GM11168 (cell line): ENCODE data around the gene CREG2.

Source experiments
- in situ Hi-C: fragments of 300-500 bp; cut with MboI; formaldehyde crosslinking; loops from one replicate; pipeline ENCODE4 v1.12.0; 2022; ENCODE audit warnings: low sequenced_read_pairs; ENCODE audit not compliant: unreplicated experiment

The CREG2 gene

DNA sequence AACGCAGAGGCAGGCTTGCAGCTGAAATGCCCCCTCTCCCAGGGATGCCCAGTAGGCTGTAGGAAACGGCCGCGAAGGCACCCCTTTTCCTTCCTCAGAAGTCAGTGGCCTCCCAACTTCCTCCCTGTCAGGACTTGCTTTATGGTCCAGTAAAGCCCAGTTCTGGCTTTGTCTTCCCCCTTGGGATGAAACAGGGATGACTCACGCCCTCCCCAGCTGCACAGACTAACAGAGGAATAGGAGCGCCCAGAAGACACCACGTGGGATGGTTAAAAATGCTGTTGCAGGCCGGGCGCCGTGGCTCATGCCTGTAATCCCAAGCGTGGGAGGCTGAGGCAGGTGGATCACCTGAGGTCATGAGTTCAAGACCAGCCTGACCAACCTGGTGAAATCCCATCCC, 6.9 kb downstream of the CREG2 start:
- in situ Hi-C loops = no loop called here

DNA sequence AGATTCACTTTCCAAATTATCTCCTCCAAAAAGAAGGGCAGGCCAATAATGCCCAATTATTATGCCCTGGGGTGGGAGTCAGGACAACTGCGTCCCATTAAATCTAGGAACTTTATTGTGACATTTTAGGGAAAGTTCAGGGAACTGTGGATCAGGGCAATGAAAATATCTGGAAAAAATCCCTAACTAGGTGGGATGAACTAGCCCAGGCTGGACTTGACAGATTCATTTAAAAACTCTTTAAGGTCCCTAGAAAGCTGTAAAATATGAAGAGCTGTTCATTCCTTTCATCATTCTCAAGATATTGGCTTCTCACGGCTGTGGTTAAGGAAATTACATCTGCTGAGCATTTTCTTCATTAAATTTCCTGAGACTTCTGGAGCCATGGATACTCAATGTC, 8.2 kb downstream of the CREG2 start:
- in situ Hi-C loops = no loop called here

DNA sequence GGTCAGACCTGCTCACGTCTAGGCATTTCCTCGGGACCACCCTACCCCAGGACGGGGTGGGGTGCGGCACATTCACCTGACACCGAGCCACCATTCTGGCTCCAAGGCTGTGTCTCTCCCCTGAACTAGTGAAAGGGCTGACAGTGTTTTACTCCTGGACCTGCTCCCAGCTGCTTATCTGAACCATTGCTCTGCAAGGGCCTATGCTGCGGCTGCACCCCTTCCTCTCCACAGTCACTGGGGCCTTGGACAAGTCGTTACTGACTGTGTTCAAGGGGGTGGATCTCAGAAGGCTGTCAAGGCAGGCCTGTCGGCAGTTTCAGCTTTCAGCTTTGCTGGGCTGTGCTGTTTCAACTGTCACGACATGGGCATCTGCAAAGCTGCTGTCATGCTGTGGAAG, 11.7 kb downstream of the CREG2 start:
- in situ Hi-C loops = no loop called here

DNA sequence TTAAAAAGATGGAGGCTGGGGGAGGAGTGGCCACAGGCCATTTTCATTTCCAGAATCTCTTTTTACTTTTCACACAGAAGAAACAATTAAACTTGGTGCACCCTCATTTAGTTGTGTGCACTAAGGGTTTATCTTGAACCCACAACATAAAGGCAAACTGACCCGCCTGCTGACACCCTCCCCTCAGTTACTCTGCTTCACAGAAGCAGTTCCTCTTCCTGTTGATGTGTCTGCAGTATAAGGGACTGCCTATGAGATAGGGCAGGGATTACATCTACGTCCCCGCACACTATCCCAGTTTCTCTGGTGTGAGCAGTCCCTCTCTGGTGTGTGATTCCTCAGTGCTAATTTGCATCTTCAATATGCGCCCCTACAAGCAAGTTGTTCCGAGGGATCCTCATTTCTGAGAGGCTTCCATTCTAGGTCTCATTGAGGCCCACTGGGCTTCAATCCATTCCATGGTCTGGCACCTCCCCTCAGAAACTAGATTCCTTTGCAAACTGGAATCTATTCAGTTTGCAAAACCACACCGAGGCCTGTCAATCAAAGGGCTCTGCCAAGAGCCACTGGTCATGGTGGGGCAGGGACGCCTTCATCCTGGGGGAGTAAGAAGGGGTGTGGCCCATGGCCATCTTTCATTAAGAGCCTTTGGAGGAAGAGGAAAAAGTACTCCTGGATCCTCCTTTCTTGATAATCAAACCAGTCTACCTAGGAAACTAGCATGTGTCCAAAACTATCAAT, 12.3 kb downstream of the CREG2 start:
- in situ Hi-C loops = no loop called here

DNA sequence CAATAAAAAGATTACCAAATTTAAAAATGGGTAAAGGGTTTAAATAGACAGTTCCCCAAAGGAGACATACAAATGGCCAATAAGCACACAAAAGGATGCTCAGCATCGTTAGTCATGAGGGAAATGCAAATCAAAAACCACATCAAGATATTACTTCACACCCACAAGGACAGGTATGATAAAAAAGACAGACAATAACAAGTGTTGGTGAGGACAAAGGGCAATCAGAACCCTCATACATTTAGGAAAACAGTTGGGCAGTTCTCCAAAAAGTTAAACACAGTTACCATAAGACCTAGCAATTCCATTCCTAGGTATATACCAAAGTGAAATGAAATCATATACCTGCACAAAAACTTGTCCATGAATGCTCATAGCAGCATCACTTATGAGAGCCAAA, 14.5 kb downstream of the CREG2 start:
- in situ Hi-C loops = no loop called here

DNA sequence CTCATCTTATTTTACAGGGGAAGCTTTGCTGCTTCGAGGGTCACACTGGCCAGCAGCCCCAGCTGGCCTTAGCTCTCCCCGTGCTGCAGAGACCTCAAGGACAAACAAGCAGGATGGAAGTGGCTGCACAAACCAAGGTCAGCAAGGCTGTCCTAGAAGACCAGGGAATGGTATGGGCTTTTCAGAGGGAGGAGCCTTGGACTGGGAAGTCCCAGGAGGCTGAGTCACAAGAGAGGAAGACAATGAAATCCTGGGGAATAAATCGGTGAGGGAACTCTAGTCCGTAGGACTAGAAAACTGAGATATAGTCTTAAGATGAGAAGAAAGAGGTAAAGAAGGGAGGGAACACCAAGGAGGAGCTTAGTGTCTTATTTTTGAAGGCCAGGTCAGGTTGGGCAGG, 15.7 kb downstream of the CREG2 start:
- in situ Hi-C loops = no loop called here

DNA sequence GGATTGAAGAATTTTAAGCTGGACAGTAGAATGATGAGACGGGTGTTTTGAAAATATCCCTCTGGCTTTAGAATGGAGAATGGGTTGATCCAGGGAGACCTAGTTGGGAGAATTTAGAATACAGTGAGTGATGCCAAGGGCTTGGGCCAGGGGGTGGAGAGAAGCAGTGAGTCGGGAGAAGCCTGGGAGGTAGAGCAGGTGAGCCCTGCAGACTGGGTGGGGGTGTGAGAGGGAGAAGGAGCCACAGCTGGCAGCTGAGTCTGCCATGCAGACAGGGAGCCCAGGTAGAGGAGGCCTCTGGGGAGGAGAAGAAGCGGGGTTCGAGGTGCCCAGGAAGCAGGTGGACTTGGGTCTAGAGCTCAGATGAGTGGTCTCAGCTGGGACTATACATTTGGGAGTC, 18.2 kb downstream of the CREG2 start:
- in situ Hi-C loops = no loop called here

DNA sequence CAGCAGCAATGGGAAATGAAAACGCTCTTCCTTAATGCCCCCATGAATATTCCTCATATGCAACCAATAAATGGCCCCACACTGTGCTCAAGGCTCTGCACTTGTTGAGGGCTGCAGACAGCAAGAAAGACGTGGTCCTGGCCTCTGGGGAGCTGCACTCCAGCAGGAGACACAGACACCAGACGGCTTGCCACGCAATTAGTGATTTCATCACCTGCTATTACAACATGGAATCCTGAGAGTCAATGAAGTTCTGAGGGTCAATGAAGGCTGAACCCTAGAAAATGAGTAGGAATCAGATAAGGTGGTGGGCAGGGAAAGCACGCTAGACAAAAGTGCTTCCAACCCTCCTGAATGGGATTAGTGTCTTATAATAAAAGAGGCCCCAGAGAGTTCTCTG, 18.9 kb downstream of the CREG2 start:
- in situ Hi-C loops = no loop called here

DNA sequence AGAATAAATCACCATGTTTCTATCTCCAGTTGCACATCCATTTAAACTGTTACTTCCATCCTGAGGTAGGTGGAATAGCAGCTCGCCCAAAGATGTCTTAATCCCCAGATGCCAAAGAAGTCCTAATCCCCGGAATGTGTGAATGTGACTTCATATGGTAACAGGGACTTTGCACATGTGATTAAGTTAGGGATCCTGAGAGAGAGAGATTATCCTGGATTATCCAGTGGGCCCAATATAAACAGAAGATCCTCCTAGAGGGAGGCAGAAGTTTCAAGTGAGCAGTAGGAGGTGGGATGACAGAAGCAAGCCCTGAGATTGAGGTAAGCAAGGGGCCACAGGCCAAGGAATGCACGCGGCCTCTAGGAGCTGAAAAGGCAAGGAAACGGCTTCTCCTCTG, 19.8 kb downstream of the CREG2 start:
- in situ Hi-C loops = no loop called here

DNA sequence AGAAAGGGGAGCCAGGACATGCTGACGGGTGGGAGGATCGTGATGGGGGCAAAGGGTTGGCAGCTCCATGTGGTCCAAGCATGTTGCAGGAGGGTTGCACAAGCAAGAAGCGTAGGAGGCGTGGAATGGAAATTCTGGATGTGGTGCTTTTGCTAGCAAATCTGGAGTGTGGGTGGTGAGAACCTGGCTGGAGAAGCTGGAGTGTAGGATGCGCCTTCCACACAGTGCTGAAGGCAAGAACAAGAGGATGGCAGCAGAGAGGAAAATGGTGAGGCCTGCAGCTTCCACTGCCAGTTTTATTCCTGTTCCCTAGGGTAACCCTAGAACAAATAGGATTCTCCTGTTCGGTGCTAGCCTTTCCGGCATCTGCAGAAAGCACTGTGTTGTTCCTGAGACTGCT, 22.4 kb downstream of the CREG2 start:
- in situ Hi-C loops = no loop called here

DNA sequence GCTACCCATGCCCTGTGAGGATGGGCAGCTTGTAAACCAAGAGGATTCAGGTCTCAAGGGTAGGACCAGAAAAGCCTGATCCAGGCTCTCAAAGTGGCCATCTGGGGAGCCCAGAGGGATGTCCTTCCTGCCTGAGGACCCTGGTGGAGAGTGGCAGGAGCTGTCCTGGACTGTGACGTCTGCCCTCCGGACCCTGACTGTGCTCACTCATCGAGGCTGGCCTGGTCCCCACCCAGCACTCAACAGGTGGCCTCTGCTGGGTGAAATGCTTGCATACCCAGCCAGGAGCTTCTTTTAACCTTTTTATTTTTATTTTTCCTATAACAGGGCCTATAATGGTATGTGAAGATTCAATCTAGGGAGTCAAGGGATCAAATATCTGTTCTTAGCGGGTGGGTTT, 24.5 kb downstream of the CREG2 start:
- in situ Hi-C loops = no loop called here

DNA sequence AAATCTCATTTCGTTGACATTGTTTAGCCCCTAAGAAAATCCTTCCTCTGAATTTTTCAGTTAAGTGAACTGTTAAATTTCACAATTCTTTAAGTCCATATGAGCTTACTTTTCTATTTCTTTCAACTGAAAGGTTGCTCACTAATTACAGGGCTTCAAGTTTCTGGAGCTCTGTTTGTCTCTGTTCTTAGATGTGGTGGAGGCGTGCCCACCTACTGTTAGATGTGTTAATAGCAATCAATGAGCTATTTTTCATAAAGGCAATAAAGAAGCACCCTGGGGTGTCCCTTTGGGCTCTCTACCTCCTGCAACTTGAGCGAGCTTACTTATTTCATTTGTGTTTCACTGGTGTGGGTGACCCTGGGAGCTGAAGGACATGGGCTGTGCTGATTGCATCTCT, 25.0 kb downstream of the CREG2 start:
- in situ Hi-C loops = no loop called here

DNA sequence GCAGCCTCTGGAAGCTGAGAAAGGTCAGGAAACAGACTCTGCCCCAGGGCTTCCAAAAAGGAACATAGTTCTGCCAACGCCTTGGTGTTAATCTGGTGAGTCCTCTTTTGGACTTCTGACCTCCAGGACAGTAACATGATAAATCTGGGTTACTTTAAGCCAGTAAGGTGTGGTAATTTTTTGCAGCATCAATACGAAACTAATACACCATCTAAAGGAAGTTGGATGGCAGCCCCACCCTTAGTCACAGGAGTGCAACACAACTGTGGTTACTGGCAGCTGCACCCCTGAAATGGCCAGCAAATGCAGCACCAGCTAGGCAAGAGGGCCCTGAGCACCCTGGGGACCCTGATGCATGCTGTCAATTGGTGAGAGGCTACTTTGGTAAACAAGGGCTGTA, 25.8 kb downstream of the CREG2 start:
- in situ Hi-C loops = no loop called here

DNA sequence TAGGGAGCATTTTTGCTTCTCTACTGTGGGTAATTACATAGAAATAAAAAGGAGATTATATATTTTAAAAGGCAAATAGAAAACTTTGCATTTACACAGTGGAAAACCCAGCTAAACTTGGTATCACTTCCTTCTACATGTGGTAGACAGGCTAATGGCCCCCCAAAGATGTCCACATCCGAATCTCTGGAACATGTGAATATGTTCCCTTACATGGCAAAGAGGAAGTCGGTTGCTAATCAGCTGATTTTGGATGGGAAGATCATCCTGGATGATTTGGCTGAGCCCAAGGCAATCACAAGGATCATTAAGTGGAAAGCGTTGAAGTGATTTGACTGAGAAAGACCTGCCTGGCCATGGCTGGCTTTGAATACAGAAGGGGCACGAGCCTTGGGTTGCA, 26.2 kb downstream of the CREG2 start:
- in situ Hi-C loops = no loop called here

DNA sequence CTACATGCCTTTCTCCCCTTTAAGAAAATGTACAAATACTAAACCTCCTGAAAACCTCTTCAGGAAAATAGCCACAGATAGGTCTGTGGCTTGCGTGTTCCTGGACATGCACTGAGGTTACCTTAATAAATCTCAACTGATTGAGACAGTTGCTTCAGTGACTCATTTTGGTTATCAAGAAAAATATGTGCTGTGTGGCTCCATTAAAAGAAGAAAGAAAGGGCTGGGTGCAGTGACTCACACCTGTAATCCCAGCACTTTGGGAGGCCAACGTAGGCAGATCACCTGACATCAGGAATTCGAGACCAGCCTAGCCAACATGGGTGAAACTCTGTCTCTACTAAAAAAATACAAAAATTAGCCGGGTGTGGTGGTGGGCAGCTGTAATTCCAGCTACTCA, 27.1 kb downstream of the CREG2 start:
- in situ Hi-C loops = no loop called here

DNA sequence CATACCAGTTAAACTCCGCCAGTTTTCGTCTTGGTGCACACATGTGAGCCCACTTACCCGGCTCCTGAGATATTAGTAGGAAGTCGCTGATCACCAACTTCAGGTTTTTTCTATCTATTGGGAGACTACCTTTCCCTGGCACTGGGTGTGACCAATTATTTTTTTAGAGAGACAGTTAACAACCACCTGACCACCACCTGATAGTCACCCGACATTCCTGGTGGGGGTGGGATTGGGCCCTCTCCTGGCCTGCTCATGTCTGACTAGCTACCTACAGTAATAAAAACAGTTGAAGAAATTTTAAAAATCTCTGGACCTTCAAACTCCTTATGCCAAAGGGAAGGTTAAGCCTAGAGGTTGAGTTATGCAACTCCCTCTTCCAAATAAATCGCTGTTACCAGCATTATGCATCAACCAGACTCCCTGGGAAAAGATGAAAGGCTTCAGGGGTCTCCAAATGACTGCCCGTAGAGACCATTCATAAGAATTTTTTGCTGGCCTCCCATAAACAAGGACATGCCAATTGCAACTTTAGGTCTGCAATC, 27.8 kb downstream of the CREG2 start:
- in situ Hi-C loops = no loop called here

DNA sequence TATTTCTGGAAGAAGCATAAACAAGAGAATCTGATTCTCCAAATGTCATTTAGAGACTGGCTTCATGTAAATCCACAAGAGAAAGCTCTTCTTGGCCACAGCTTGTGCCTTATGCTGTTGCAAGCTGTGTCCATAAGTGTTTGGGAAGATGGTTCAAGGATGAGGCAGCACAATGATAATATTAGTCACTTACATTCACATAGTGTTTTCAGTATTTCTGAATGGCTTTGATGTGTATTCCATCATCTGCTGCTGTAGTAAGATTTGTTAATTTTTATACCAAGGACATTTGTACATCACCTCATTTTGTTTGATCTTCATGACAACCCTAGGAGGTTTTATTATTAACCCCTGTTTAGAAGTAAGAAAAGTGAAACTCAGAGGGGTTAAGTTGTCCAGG, 29.9 kb downstream of the CREG2 start:
- in situ Hi-C loops = no loop called here

DNA sequence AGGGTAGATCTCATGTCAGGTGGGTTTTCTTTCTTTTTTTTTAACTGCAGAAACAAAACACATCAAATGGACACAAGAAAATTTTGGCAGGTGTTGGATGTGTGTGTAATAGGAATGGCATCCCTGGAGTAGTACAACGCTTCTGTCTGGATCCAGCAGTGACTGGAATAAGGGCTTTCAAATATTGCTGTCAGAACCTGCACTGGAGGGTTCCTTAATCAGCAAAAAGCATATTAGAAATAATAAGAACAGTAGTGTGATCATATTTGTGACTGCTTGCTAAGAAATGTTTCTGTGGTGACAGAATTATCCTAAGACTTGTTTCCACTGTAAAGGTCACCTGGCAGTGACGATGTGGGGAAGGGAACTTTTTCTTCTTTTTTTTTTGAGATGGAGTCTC, 30.8 kb downstream of the CREG2 start:
- in situ Hi-C loops = no loop called here

DNA sequence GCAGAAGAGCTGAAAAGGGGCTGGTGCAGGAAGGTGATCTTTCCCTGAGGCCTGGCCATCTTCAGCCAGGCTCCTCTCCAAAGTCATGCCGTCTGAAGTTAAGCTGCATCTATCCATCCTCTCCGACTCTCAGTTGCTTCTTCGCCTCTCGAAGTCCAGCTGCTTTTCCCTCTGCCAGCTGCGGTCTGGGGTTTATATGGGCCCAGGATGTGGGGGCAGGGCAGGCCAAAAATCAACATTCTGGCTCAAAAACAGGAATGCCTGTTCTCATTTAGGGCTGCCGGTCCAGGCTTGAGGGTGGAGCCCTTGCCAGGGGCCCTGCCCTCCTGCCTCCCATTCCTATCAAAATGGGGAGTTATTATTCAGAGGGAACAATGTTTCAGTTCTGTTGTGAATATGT, 31.2 kb downstream of the CREG2 start:
- in situ Hi-C loops = no loop called here

DNA sequence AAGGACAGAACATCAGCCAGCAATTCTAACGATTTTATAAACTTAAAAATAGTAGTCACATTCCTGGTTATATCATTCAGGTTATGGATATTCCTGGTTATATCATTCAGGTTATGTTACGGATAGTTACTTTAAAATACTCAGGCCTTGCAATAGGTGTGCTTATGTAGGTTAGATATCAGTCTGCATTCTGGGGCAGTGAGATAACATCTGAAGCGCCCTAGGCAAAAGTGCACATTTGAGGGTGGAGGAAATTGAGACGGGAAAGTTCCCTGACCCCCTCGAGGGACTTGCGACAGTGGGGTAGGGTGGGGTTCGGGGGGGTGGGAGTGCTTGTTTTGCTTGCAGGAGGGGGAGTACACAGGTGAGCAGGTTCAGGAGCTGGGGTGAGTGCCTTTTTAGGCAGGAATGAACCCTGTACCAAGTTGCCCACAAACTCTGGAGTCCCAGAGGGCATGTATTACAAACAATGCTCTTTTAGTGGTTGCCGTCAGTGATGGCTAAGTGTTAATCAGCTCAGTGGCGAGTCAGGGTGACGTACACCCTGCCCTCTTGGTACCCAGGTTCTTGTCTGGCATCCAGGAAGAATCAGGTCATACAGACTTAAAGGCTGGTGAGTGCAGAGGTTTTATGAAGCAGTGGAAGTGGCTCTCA, 31.8 kb downstream of the CREG2 start:
- in situ Hi-C loops = no loop called here

DNA sequence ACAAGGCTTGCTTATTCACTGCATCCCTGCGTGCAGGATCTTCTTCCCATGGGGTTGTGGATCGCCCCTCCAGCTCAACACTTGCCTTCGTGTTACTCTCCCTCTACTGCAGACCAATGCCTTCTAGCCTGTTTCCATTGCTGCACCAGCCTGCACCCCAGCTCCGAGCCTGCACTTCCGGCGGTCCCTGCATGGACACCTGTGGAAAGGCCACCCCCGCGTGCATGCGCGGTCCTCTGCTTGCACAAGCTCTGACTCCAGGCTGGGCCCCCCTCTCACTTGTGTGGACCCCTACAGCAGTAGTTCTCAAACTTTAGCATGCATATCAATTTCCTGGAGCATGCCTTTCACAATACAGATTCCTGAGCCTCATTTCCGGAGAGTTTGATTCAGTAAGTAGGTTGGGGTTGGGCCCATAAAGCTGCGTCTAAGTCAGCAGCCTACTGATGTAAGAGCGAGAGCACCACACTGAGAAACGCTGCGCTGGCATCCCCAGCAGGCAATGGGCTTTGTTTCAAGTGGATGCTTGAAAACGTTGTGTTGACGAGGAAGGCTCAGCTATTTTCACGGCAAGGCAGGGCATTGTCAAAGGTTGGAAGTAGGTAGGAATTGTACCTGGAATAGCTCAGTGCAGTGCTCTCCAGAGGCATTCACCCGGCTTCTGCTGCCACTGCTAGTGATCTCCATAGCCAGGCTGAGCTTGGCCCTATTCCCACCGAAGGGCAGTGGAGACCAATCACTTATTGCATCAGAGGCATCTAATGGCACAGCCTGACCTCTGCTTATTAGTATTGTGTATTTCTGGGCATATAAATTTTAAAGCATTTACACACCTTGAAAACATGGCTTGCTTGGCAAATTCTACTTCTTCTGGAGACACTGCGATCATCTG, 32.6 kb downstream of the CREG2 start:
- in situ Hi-C loops = no loop called here
